Stimulated activated naive CD8-positive, alpha-beta T cell treated with anti-CD3 and anti-CD28 coated beads, Interleukin-15, Interleukin-2, amounts not matched to agents 100 ng/mL and 50 ng/mL, for 24 hours (primary cell): ENCODE results near the gene RAD51D.
"Not testable (repeated sequence)": the region's sequence is repeated elsewhere in the genome, so short reads cannot be mapped to it uniquely, and the experiment has no call there.

Experiments
- H3K27ac Mint-ChIP-seq: one replicate; pipeline ENCODE4 v1.8.0; 2021; ENCODE audit warnings: mild to moderate bottlenecking, mixed read lengths
- H3K27me3 Mint-ChIP-seq: one replicate; pipeline ENCODE4 v1.8.0; 2021; ENCODE audit warnings: mixed read lengths
- H3K36me3 Mint-ChIP-seq: one replicate; pipeline ENCODE4 v1.8.0; 2021; ENCODE audit warnings: low read depth, mixed read lengths
- H3K4me1 Mint-ChIP-seq: one replicate; pipeline ENCODE4 v1.8.0; 2021; ENCODE audit warnings: low read depth, mixed read lengths
- H3K4me3 Mint-ChIP-seq: one replicate; pipeline ENCODE4 v1.8.0; 2021; ENCODE audit warnings: mild to moderate bottlenecking, mixed read lengths
- H3K9me3 Mint-ChIP-seq: one replicate; pipeline ENCODE4 v1.8.0; 2021; ENCODE audit warnings: mixed read lengths

Gene RAD51D

GRCh38 chr17:35119370-35120165 lies at the start of gene RAD51D:
RAD51D (minus strand) TSS chr17:35119860; CDS start chr17:35119613, 247 bp downstream.
- Mint-ChIP-seq H3K36me3 (peaks cover 23% of the 10 kb centered on the region), H3K27me3 (no peaks in the 10 kb centered on the region), H3K4me3 (peak within 1 kb of the TSS; percentile 89), H3K9me3 (no peaks in the 10 kb centered on the region), H3K27ac (peak within 1 kb of the TSS; percentile 86), H3K4me1 (peaks cover 39% of the 10 kb centered on the region)

GRCh38 chr17:35167666-35168065 lies 48.0 kb upstream of the RAD51D start:
- H3K9me3 Mint-ChIP-seq: no peaks in the 10 kb centered on the region
- no peak overlapping the region for H3K4me3 Mint-ChIP-seq
- H3K36me3 Mint-ChIP-seq: no peaks in the 10 kb centered on the region
- no peak overlapping the region for H3K27ac Mint-ChIP-seq
- no peaks in the 10 kb centered on the region for H3K27me3 Mint-ChIP-seq
- H3K4me1 Mint-ChIP-seq: peaks cover 22% of the 10 kb centered on the region

- no peak overlapping the region for H3K4me3 Mint-ChIP-seq
- H3K4me1 Mint-ChIP-seq: peaks cover 20% of the 10 kb centered on the region
- no peaks in the 10 kb centered on the region for H3K9me3 Mint-ChIP-seq
- no peaks in the 10 kb centered on the region for H3K36me3 Mint-ChIP-seq
- H3K27me3 Mint-ChIP-seq: no peaks in the 10 kb centered on the region
- H3K27ac Mint-ChIP-seq: no peak overlapping the region
These were observed 47.4 kb upstream of the RAD51D start for GRCh38 chr17:35167046-35167445.

GRCh38 chr17:35166526-35166925 lies 46.9 kb upstream of the RAD51D start:
- H3K27me3 Mint-ChIP-seq: no peaks in the 10 kb centered on the region
- no peaks in the 10 kb centered on the region for H3K36me3 Mint-ChIP-seq
- H3K27ac Mint-ChIP-seq: no peak overlapping the region
- H3K9me3 Mint-ChIP-seq: no peaks in the 10 kb centered on the region
- H3K4me3 Mint-ChIP-seq: no peak overlapping the region
- peaks cover 18% of the 10 kb centered on the region for H3K4me1 Mint-ChIP-seq

DNA sequence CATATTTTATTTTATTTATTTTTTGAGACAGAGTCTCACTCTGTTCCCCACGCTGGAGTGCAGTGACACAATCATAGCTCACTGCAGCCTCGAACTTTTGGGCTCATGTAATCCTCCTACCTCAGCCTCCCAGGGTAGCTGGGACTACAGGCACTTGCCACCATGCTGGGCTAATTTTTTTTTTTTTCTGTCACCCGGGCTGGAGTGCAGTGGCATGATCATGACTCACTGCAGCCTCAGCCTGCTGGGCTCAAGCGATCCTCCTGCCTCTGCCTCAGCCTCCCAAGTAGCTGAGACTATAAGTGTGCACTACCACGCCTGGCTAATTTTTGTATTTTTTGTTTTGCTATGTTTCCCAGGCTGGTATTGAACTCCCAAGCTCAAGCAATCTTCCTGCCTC lies 45.1 kb upstream of the RAD51D start:
- peaks cover 35% of the 10 kb centered on the region for H3K4me1 Mint-ChIP-seq

DNA sequence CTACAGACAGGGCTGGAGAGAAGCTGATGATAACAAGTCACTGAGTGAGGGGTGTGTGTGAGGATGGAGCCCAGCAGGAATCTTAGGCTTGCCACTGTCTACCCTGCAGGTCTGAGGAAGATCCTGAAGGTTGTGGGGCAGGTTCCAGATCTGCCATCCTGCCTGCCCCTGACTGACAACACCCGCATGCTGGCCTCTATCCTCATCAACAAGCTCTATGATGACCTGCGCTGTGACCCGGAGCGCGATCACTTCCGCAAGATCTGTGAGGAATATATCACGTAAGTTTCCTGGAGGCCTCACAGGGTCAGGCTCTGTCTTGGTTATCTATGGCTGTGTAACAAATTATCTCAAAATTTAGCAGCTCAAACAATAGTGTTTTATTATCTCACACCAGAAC lies 44.2 kb upstream of the RAD51D start:
- Mint-ChIP-seq H3K27ac (no peak overlapping the region), H3K9me3 (no peaks in the 10 kb centered on the region), H3K36me3 (no peaks in the 10 kb centered on the region), H3K4me1 (peaks cover 40% of the 10 kb centered on the region), H3K27me3 (no peaks in the 10 kb centered on the region), H3K4me3 (no peak overlapping the region)

More for the DNA sequence above, 45.1 kb upstream of the RAD51D start:
- H3K36me3 Mint-ChIP-seq: no peaks in the 10 kb centered on the region
- H3K9me3 Mint-ChIP-seq: no peaks in the 10 kb centered on the region
- no peak overlapping the region for H3K27ac Mint-ChIP-seq
- H3K27me3 Mint-ChIP-seq: no peaks in the 10 kb centered on the region
- no peak overlapping the region for H3K4me3 Mint-ChIP-seq

DNA sequence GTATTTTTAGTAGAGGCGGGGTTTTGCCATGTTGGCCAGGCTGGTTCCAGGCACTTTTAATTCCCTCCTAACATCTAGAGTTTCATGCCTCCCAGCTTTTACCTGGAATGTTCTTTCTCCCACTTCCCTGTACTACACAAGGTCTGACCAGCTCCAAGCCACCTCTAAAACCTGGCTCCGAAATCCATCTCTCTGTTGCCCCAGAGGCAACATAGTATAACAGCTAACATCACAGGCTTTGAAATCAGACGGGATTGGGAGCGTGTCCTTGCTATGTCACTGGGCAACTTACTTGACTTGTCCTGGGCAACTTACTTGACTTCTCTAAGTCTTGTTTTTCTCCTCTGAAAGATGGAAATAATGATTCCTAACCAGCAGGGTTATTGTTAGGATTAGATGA lies 43.1 kb upstream of the RAD51D start:
- Mint-ChIP-seq H3K4me3 (no peak overlapping the region), H3K4me1 (peaks cover 40% of the 10 kb centered on the region), H3K27ac (no peak overlapping the region), H3K9me3 (no peaks in the 10 kb centered on the region), H3K27me3 (no peaks in the 10 kb centered on the region), H3K36me3 (no peaks in the 10 kb centered on the region)

- Mint-ChIP-seq H3K9me3 (no peaks in the 10 kb centered on the region), H3K27ac (no peak overlapping the region), H3K36me3 (no peaks in the 10 kb centered on the region), H3K4me1 (peaks cover 38% of the 10 kb centered on the region), H3K4me3 (peak overlapping the region; percentile 30), H3K27me3 (no peaks in the 10 kb centered on the region)
These were observed 41.7 kb upstream of the RAD51D start for GRCh38 chr17:35161281-35161761.

DNA sequence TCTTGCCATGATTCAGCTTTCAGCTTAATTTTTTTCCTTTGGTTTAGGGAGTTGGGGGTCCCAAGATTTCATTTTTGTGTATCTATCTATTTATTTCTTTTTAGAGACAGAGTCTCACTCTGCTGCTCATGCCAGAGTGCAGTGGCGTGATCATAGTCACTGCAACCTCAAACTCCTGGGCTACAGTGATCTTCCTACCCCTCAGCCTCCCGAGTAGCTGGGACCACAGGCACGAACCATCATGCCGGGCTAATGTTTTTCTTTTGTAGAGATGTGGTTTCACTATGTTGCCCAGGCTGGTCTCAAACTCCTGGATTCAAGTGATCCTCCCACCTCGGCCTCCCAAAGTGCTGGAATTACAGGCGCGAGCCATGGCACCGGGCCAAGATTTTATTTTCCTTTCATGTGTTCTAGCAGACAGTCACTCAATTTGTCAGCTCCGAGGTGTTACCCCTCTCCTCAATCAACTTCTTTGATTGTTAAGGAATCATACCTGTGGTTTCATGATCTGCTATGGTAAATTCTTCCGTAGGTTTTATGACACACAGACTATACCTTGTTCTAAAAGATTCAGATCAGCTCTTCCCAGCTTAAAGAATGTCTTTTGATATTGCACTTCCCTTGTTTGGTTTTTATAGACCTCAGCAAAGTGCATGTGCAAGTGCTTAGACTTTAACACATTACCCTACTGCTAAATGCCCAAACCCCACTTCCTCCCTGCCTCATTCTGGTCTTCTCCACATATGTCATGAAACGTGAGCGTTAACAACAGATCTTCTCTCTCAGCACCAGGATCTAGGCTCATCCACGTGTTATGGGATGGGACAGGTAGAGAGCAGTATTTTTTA lies 40.9 kb upstream of the RAD51D start:
- Mint-ChIP-seq H3K9me3 (no peaks in the 10 kb centered on the region), H3K4me3 (peak overlapping the region; percentile 30), H3K4me1 (peaks cover 38% of the 10 kb centered on the region), H3K27ac (peak overlapping the region; percentile 22), H3K36me3 (no peaks in the 10 kb centered on the region), H3K27me3 (no peaks in the 10 kb centered on the region)

- Mint-ChIP-seq H3K27me3 (no peaks in the 10 kb centered on the region), H3K4me1 (peaks cover 35% of the 10 kb centered on the region), H3K27ac (peak overlapping the region; percentile 9), H3K9me3 (no peaks in the 10 kb centered on the region), H3K36me3 (no peaks in the 10 kb centered on the region), H3K4me3 (no peak overlapping the region)
These were observed 40.3 kb upstream of the RAD51D start for GRCh38 chr17:35159940-35160339.

- Mint-ChIP-seq H3K4me3 (no peak overlapping the region), H3K4me1 (peaks cover 10% of the 10 kb centered on the region), H3K27ac (no peak overlapping the region), H3K36me3 (no peaks in the 10 kb centered on the region), H3K9me3 (no peaks in the 10 kb centered on the region), H3K27me3 (no peaks in the 10 kb centered on the region)
These were observed 35.6 kb upstream of the RAD51D start for GRCh38 chr17:35155246-35155645.

DNA sequence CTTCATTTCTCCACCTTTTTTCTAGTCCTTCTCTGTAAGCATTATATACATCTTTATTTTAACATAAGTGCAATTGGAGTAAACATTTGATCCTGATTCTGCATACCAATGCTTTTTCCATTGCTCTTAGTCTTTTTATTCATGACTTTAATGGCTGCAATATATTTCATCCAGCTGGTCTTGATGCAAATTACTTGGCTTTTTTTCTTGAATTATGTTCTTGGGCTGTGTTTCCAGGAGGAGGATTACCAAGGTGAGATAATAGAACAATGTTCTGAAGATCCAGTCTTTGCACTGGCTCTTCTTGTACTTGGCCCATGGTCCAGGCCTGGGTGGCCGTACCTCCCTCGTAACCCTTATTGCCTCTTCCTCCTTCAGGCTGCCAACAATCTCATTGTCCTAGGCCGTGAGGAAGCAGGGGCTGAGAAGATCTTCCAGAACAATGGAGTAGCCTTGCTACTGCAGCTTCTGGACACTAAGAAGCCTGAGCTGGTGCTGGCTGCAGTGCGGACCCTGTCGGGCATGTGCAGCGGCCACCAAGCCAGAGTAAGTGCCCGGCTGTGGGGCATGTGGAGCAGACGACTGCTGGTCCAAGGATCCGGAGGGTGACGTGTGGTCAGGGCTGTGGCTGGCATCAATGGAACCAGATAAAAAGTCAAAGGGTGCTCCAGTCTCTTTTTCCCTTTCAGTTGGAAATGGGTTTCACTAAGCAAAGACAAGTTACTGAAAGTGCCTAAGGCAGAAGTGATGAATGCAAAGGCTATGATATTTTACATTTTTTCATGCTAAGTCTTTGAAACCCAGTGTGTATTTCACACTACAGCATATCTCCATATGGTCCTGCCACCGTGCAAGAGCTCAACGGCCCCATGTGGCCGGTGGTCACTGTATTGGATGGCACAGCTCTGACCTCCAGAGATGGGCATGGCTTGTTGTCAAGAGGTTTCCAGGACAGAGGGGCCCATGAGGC lies 34.8 kb upstream of the RAD51D start:
- Mint-ChIP-seq H3K27me3 (no peaks in the 10 kb centered on the region), H3K9me3 (no peaks in the 10 kb centered on the region), H3K4me3 (no peak overlapping the region), H3K27ac (no peak overlapping the region), H3K36me3 (no peaks in the 10 kb centered on the region), H3K4me1 (peaks cover 3% of the 10 kb centered on the region)

DNA sequence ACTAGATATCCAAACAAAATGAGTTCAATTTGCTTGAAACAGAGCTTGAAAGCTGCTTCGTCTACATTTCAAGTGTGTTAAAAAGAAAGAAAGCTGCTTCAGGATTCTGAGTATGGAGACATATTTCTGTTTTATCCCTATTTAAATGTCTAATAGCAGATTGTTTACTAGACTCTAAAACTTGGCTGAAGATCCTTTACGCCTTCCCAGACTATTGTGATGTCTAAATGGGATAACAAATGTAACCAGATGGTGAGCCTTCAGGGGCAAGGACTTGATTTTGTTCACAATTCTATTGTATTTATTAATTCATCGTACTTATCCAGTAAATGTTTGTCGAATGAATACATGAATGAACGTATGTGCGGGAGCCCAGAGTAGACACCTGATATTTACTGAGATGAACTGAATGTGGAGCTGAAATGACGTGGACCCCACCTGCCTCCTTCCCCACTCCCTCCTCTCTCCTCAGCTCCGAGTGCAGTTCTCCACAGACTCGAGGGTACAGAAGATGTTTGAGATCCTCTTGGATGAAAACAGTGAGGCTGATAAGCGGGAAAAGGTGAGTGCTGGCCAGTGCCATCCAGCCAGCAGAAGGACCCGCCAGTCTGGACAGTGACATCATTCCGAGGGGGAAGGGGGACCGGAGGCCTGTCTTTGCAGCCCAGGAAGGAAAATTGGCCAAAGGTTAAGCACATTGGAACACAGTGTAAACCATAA lies 32.9 kb upstream of the RAD51D start:
- Mint-ChIP-seq H3K27me3 (no peaks in the 10 kb centered on the region), H3K4me3 (no peak overlapping the region), H3K27ac (no peak overlapping the region), H3K4me1 (no peaks in the 10 kb centered on the region), H3K9me3 (no peaks in the 10 kb centered on the region), H3K36me3 (no peaks in the 10 kb centered on the region)

DNA sequence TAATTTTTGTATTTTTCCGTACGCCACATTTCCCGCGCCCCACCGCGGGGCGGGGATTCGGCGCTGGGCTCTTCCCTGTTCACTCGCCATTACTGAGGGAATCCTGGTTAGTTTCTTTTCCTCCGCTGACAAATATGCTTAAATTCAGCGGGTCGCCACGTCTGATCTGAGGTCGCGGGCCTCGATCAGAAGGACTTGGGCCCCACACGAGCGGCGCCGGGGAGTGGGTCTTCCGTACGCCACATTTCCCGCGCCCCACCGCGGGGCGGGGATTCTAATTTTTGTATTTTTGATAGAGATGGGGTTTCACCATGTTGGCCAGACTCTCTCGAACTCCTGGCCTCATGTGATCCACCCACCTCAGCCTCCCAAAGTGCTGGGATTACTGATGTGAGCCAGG lies 31.4 kb upstream of the RAD51D start:
- not testable (repeated sequence) for H3K4me3 Mint-ChIP-seq, H3K27ac Mint-ChIP-seq, H3K27me3 Mint-ChIP-seq, H3K9me3 Mint-ChIP-seq, H3K36me3 Mint-ChIP-seq, H3K4me1 Mint-ChIP-seq
